ENCODE data around the gene DAB2IP.

Gene DAB2IP

DNA sequence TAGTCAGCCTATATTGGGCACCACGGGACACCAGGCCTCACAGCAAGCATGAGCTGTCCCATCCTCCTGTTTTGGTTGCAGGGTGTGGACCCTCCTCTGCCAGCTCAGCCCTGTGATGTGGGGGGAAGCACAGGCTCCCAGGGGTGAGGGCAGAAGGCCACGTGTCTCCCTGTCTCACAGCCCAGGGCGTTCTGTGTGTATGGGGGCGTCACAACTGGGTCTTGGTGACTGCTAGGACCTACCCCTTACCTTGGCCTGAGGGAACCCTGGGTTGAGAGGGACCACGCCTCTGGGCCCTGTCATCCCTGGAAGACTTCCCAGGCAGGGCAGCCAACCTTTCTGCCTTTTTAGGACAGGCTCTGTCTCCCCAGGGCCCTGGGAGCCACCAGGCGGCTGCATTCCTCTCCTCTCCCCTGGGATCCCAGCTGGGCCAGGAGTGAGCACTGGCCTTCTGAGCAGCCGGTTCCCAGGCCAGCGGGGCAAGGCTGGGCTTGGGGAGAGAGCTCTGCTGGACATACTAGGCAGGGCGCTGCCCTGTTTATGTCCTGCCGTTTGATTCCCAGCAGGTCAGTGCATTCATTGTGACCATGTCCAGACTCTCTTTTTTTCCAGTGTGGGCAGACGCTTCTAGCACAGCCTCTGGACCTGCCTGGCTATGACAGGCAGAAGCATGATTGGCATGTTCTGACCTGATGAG is 97.4 kb downstream of the DAB2IP start:
- no peak for DNase-seq

DNA sequence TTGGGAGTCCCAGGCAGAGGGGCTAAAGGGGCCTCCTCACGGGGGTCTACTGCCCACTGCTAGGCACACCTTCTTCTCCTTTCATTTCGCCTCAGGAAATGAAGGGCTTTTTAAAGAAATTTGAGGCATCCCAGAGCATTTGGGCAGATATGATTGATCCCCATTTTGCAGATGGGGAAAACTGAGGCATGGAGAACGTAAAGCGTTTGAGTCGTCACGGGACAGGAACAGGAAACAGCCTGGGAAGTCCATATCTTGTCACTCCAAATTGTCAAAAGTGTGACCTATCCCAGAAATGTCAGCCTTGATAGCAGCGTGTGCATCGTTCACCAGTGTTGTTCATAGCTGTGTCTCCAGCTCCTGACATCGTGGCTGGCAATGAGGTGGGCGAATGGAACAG is 98.2 kb downstream of the DAB2IP start:
- DNase-seq: no peak

DNA sequence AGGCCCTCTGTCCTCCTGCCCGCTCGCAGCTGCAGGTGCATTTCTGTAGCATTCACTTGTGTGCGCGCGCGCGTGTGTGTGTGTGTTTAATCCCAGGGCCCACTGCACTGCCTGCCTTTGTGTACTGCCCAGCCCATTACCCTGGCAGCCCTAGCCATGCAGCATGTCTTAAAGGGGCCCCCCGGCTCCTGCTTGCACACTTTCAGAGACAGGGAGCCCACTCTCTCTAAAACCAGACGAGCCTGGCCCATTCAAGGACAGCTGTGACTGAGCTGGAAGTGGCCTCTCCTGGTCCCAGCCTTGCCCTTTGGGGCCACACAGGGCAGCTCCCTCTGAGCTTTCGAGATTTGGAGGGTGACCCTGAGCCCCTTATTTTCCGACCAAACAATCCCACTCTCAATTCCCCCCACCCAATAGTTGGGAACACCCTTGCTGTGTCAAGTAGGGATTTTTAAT is 98.9 kb downstream of the DAB2IP start:
- DNase-seq: no peak

DNA sequence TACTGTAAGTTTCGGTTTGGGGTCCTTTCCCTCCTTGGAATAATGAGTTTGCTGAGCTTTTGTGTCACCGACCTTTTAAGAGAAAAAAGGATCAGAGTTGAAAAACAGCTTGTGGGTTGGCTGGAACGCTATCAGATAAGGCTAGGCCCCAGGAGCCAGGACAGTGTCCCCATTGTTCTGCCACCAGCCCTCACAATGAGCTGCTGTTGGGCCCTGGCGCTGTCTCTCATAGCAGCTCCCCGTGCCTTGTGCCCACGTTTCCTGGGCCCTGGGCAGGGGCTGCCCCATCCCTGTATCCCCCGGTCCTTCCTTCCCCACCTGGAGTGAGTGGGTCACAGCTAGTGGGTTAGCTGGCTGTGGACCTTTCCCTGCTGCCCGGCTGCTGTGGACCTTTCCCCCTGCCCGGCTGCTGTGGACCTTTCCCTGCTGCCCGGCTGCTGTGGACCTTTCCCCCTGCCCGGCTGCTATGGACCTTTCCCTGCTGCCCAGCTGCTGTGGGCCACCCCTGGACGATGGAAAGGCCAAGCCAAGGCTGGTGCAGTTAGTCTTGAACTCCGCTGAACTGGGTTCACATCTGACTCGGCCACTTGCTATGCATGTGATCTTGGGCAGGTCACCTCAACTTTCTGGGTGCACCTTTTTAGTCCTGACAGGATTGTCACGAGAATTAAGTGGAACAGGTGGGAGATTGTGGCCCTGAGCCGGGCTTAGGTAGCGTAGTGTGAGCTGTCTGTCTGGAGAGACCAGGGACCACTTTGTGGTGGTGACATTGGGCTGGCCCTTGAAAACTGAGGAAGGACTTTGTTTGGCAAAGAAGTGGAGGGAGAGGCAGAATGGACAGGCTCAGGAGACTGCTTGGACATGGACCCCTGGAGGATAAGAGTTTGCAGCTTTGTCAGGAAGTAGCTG is 99.5 kb downstream of the DAB2IP start:
- DNase-seq: no peak

DNA sequence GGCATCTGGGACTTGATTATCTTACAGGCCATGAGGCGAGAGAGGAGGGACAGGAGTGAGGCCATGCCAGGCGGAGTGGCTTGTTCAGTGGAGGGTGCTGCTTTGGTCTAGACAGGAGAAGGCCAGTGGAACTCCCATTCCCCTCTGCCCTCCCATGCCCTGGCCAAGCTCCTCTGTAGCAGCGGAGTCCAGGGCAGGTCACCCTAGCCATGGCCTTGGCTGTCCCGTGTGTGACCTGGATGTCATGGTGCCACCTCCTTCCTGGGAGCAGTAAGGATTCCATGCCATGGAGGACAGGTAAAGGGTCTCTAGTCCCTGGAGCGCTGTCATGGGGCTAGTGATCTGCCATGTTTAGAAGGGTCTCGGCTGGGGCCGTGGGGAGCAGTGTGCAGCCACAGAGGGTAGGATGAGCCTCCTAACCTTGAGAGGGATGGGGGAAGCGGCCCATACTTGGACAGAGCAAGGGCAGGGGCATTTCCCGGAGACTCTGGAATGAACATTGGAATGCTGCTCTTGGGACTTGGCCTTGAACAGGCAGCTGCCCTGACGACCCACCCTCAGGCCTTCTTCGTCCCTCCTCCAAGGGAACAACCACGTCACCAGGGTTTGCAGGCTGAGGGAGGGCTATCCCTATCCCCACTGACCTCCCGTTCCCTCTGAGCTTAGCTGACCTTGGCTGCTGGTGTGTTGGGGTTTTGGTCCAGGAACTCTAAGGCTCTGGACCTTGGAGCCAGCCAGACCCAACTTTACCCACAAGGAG is 100.4 kb downstream of the DAB2IP start:
- no peak for DNase-seq

DNA sequence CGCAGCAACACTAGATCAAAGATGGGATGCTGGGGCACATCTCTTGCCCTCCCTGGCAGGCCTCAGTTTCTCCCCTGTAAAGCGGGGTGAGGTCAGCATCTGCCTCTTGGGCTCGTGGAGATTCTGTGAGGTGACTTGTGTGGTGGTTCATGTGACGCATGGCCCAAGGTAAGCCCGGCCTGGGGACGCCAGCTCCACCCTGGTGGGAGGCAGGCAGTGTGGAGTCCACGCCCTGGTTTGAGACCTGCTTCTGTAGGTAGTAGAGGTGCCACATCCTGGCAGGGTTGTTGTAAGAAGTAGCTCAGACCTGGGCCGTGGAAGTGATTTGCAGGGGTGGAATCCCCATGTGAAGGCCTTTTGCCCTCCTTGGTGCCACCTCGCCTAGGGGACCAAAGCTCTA is 101.5 kb downstream of the DAB2IP start:
- no peak for DNase-seq

DNA sequence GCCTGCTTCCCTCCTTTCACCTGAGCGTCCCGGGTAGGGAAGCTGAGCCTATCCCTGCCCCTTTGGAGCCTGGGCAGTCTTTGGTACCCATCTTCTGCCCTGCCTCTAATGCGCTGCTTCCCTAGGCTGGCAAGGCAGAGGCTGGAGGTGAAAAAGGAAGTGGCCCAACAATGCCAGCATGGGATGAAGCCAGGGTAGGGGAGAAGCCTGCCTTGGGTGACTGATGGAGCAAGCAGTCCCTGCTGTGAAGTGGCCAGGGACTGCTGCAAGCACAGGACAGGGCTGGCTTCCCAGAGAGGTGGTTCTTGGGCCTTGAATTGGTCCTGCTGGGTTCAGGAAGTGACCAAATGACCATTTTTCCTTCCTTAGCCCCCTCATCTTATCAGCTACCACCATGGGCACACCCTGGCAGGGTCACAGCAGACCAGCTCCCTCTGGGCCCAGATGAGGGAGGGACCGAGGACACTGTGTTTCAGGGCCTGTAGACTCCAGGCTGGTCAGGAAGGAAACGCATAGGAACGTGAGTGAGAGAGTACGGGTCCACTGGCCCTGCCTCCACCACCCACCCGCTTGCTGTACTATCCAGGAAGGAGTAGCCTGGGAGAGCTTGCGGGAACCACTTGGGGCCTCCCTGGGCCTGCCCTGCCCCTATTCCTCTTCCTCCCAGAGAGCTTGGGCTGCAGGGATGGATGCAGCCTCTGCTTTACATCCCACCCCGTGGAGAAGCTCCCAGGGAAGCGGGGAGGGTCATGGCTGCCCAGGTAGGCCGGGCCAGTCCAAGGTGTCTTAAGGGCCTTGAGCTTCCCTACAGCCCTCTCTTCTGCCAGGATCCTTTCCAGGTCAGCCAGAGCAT is 102.6 kb downstream of the DAB2IP start:
- DNase-seq: no peak

DNA sequence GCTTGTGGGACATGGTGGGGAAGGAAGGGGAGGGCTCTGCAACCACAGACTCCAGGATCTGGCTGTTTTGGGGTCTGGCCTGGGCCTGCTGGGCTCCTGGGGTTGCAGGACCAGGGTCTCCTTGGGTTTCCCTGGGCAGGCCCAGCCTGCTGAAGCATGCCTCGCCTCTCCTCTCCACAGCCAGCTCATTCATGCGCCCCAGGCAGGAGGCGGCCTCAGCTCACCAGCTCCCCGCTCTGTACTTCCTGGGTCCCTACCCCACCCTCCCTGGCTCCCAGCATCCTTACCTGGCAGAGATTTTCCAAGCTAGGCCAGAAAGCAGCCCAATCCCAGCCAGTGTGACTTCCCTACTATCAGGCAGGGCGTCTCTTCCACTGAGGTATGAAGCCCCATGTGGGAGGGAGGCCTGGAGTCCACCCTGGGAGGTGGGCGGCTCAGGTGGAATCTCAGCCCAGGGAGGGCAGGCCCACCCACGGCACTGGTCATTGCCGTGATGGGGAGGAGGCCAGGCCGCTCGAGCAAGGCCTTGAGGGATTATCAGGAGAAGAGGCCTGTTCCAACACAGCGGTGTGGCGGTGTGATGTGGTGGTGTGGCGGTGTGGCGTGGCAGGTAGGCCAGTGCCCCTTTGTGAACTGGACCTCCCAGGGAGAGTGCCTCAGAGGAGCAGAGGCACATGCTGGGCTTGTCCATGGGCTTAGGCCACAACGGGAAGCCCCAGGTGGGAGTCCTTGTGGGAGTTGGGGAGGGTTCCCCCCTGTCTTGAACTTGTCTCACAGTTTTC is 103.4 kb downstream of the DAB2IP start:
- no peak for DNase-seq

DNA sequence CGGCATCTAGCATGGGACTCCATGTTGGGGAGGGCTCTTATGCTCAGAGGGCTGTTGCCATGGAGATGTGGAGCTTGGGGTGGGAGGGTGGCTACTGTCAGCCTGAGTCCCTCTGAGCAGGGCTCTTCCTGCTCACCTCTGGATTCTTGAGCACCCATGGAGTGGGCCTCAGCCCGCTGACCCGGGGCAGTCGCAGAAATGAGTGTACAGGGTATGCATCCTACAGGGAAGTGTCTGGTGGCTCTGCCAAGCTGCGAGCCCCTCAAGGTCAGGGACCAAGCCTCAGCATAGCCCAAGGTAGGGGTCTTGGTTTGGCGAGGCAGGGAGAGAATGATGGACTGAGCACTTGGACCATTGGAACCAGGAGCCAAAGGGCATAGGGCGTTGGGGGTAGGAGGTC is 104.1 kb downstream of the DAB2IP start:
- DNase-seq: no peak

DNA sequence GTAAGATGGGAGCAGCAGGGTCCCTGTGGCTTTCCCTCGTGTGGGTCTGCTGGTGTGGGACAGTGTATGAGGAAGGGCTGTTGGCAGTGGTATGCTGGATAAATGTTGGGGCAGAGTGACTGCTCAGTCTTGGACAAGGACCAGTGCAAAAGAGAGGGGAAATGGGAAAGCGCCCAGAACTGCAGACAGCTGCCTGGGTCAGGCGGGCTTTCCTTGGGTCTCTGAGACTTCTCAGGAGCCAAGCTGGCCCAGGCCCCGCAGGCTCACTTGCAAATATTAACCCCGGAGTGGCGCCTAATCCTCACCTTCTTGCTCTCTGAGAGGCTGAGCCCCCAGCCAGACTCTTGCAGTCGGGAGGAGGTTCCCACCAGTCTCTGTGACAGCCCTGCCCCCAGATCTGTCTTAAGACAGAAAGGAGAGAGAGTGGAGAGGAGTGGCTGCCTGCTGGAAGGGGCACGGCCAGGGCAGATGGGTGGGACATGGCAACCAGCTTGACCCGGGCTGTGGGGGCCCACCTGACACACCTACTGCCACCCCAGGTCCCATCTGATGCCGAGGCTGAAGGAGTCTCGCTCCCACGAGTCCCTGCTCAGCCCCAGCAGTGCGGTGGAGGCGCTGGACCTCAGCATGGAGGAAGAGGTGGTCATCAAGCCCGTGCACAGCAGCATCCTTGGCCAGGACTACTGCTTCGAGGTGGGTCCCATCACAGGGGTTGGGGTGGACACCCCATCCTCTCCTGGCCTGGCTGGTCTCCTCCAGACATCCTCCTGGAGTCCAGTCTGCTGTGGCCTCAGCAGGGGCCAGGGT is 105.2 kb downstream of the DAB2IP start:
- no peak for DNase-seq

DNA sequence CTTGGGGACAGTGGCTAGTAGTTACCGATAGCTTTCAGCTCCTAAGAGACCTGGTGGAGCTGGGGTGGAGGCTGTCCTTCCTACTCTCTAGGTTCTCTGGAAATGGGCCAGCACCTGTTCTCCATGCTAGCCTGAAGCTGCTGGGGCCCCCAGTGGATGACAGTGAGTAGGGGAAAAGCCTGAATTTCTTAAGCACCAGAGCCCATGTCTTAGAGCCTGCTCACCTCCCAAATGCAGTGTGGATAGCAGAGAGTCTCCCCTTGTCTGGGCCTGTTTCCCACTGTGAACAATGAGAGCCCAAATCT is 105.8 kb downstream of the DAB2IP start:
- DNase-seq: no peak

DNA sequence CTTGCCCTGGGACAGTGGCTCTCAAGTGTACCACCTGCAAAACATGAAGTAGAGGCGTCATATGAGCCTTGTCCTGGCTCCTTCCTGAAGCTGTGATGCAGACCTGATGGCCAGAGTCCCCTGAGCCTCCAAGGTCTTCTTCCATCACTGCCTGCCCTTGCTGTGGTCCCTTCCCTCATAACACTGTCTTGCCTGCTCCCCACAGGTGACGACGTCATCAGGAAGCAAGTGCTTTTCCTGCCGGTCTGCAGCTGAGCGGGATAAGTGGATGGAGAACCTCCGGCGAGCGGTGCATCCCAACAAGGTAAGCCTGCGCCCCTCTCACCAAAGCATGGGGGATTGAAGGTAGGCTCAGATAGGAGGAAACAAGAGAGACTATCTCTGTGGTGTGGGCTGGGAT is 107.3 kb downstream of the DAB2IP start:
- no peak for DNase-seq

DNA sequence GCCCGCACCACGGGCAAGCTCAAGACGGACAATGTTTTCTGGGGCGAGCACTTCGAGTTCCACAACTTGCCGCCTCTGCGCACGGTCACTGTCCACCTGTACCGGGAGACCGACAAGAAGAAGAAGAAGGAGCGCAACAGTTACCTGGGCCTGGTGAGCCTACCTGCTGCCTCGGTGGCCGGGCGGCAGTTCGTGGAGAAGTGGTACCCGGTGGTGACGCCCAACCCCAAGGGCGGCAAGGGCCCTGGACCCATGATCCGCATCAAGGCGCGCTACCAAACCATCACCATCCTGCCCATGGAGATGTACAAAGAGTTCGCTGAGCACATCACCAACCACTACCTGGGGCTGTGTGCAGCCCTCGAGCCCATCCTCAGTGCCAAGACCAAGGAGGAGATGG is 108.6 kb downstream of the DAB2IP start:
- no peak for DNase-seq

DNA sequence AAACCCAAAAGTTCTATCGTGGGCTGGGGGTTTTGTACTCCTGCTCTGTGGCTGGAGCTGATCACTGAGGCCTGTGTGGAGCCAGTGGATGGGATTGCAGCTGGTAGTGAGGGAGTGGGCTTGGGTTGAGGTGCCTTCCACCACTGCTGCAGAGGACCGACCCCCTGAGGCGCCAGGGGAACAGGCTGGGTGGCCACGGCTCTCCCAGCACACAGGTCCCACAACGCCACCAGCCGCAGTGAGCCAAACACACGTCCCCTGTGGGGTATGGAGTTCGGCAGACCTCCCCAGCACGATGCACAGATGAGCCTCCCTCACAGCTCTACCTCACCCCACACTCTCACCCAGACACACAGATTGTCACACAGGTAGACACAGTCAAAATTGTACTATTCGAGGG is 109.1 kb downstream of the DAB2IP start:
- DNase-seq: no peak

DNA sequence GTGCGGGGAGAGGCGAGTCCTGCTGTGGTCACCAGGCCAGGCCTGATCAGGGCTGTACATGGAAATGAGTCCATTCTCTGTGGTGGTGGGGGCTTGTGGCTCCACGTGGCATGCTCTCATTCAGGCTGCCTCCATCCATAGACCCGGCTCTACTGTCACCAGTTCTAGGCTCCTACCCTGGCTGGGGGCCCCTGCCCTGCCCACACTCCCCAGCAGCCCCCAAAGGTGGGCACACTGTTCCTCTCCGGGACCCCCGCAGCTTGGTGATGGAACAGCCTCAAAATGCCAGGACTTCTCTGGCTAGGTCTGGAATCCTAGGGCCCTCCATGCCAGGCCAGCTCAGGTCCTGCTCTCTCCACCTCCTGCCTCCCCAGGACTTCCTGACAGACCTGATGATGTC is 111.7 kb downstream of the DAB2IP start:
- no peak for DNase-seq

DNA sequence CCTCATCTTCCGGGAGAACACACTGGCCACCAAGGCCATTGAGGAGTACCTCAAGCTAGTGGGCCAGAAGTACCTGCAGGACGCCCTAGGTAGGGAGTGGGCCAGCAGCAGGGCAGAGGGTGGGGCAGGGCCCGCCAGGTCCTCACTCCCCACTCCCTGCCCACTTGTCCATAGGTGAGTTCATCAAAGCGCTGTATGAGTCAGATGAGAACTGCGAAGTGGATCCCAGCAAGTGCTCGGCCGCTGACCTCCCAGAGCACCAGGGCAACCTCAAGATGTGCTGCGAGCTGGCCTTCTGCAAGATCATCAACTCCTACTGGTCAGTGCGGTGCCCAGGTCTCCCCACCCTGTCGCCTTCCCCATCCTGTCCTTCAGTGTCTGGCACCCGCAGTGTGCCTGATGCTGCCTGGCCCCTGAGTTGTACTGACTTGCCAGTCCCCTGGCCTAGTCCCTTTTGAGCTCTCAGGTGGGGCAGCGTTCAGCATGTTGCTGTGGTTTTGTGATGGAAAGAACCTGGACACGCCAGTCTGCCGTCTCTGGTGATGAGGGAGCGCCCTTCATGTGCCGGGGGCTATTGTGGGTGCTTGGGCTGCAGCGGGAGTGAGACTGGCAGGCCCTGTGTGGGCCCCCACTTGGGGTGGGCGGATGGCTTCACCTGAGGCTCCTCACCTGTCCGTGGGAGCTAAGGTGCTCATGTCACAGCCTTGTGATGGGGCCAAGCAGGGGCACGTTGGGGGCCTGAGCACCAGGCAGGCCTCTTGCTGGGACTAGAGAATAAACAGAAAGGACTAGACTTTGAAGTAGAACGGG is 112.3 kb downstream of the DAB2IP start:
- no peak for DNase-seq

DNA sequence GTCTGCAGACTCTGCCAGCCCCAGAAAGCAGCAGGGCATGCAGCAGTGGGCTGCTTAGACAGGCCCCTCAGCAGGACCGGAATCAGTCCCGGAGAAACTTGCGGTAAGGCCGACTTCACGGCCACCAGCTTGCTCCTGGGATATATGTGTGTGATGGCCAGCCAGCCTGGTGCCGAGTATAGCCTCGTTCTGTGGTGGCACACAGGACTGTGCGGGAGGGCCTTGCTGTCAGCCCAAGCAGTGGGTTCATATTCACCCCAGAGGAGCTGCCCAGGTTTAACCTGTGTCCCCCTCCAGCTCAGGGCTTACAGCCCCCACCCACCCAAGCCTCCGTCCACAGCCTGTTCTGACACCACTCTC is 112.9 kb downstream of the DAB2IP start:
- no peak for DNase-seq

DNA sequence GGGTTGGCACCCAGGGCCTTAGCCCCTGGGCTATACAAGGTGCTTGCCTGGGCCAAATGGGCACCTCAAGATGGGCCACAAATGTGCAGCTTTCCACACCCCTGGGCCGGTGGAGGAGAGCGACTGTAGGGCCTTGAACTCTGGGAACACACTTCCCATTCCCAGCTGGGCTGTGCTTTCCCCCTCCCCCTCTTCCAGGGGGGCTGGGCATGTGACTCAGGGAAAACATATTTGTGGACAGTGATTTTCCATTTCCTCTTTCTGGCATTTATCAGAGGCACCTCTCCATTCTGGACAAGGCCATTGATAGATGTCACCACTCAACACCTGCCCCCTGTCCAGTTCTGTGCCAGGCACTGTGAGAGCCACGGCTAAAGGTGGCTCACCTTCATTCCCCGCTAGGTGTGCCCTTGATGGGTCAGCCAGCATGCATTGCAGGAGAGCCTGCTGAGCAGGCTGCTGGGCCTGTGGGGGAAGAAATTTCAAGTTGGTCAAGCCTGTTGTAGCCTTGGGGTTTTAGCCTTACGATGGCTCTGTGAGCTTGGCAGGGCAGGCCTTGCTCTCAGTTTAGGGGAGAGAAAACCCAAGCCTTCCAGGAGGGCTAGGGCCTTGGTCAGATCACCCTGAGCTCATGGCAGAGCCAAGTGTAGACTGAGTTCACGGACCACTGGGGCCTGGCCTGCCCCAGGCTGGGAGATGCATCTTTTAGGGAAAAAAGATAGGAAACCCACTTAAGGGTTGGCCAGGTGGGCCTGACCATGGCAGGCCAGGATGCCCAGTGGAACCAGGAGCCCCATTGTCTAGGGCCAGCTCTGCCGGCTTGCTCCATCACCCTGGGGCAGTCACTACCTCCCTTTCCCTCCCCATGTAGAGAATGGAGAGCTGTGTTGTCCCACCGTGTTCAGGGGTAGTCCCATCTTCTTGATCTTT is 113.9 kb downstream of the DAB2IP start:
- DNase-seq: no peak

DNA sequence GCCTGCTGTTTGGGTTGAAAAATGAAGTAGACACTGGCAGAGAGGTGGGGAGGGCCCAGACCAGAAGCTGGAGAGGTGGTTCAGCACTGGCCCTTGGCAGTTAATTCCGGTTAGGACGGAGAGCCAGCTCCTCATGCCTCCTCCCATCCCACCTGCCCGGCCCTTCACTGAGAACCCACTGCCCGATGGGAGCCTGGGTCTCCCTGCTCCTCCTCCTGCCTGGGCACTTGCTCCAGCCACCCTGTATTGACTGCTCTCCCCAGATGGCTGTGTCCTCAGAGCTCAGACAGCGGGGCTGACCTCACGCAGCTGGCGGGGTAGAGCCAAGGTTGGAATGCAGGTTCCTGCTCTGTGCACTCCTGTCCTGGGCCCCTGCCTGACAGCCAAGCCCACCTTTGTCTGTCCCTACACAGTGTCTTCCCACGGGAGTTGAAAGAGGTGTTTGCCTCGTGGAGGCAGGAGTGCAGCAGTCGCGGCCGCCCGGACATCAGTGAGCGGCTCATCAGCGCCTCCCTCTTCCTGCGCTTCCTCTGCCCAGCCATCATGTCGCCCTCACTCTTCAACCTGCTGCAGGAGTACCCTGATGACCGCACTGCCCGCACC is 114.7 kb downstream of the DAB2IP start:
- no peak for DNase-seq

All from DMS79 (cell line).